Stimulated activated CD8-positive, alpha-beta memory T cell treated with anti-CD3 and anti-CD28 coated beads, Interleukin-7, amount 100 ng/mL, for 48 hours (primary cell): ENCODE results near the gene FOXN1.
A peak's percentile ranks its signal among the peaks of the same experiment; 100 is the strongest.

Experiments
- DNase-seq, 2 donors: peaks; one replicate each; pipeline ENCODE4 v3.0.0-alpha.2; 2020; ENCODE audit warnings: low read depth in 1 of 2; ENCODE audit errors: extremely low read depth in 1 of 2

The FOXN1 gene

DNA sequence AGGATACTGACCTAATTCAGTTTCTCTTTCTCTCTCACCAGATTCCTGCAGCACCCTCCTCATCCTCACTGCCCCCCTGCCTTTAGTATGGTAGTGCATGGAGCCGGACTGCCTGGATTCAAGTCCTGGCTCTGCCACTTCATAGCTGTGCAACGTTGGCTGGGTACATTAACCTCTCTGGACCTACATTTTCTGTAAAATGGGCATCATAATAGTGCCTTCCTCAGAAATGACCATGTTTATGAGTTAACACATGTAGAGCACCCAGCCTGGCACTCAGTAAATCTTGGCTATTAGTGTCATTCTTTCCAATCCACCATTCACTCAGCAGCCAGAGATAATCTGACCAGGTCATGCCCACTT lies 39.0 kb downstream of the FOXN1 start:
- no peak for DNase-seq

- no peak for DNase-seq
Measured at GRCh38 chr17:28545787-28546415, 39.8 kb downstream of the FOXN1 start.

DNA sequence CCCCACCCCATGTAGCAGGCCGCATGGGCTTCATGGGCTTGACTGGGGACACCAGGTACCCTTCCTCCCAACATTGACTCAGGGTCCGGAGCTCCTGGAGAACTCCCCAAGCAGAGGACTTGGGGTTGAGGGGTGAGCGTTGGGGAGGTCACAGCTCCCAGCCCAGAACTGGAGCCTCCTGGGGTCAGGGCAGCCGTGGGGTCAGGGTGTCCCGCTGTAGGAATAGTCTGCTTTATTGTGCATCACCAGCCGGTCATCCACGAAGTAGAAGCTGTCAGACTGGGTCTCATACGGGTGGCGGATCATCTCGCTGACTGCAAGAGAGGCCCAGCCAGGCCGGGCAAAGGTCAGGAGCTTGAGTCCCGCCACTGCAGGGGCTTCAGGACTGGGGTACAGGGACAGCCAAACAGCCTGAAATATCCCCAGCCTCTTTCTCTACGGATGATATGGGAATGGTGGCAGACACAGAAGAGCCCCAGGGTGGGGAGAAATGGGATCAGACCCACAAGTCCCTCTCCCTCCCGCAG lies 41.0 kb downstream of the FOXN1 start:
- DNase-seq, result no peak

GRCh38 chr17:28547623-28548416 lies 41.7 kb downstream of the FOXN1 start:
- peak; percentile 39 to 67 for DNase-seq

GRCh38 chr17:28548417-28549130 lies 42.4 kb downstream of the FOXN1 start:
- no peak for DNase-seq

- peak in 1 of 2 donors; percentile 26 for DNase-seq
Measured at GRCh38 chr17:28549236-28550132, 43.3 kb downstream of the FOXN1 start.

DNA sequence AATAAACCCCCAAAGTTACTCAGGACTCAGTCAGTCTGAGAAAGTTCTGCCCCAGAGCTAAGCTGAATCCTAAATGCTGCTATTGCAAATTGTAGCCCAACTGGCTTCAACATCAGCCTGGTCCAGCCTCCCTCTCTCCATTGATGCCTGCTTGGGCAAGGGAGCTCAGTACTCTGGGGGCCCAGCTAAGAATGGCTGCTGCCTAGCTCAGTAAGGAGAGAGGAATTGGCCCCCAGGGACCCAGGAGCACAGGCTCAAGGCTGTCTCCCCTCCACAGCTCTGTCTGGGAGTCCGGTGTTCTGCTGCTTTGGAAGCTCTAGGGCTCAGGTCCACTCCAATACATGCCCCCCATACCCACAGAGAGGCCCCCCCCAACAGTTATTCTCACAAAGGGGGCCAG lies 44.7 kb downstream of the FOXN1 start:
- DNase-seq, result no peak

DNA sequence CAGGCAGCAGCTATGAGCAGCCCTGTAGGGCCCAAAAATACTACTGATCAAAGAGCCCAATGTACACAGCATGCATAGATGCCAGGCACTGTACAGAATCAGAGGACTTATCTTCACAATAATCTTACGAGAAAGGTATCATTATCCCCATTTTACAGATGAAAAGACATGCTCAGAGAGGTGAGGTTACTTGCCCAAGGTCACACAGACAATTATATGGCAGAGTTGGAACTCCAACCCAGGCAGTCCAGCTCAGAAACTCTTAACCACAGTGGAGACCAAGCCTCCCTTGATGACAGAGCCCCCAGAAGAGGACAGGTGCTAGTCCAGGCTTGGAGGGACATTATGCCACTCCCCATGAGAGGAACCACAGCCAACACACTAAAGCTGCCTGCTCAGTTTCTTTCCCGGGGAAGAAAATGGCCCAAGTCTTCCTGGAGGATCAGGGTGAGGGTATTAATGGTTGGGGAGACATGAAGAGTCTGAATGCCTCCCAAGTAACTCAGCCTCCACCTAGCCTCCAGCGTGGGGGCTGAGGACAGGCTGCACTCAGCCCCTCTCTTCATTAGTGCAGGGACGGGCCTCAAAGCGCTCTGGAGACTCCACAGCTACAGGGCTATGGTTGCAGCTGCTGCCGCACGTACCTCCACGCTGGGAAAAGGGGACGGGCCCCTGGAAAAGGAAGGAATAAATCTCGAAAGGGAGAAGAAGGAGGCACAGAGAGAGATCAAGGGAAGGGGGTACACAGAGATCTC lies 45.5 kb downstream of the FOXN1 start:
- DNase-seq, result no peak

DNA sequence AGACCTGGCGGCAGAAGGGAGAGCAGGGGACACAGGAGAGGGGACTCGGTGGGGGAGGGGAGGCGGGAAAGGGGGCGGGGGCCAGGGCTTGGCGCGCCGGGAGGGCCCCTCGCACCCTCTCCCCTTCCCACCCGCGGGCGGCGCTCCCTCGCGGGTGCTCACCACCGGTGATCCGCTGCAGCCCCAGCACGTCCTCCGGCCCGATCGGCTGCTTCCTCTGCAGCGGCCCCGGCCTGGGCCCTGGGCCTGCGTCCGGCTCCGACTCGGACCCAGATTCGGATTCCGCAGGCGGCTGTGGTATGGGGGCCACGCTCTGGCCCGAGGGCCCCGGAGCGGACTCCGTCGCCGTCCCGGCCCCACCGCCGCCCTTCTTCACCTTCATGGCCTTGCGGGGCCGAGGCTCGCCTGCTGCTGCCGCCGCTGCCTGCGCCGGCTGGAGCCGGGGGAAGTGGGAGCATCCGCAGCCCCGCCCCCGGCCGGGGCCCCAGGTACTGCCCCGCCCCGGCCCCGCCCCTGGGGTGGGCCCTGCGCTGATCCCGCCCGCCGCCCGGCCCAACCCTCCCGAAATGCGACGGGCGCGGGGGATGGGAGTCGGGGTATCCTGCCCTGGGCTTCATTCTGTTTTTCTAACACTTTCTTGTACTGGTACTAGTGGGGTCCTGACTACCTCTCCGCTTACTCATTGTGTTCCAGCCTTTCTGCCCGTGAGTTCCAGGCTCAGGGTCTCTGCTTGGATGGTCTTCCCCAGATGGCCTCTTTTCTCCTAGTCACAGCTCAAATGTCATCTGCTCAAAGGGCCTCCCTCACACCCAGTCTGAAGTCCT lies 46.2 kb downstream of the FOXN1 start, which contains the start of gene UNC119:
UNC119 (minus strand) TSS at position 449 of the 824 bp plus-strand sequence; CDS start at position 382, 67 bp downstream.
- DNase-seq, result peak; percentile 49 to 52

DNA sequence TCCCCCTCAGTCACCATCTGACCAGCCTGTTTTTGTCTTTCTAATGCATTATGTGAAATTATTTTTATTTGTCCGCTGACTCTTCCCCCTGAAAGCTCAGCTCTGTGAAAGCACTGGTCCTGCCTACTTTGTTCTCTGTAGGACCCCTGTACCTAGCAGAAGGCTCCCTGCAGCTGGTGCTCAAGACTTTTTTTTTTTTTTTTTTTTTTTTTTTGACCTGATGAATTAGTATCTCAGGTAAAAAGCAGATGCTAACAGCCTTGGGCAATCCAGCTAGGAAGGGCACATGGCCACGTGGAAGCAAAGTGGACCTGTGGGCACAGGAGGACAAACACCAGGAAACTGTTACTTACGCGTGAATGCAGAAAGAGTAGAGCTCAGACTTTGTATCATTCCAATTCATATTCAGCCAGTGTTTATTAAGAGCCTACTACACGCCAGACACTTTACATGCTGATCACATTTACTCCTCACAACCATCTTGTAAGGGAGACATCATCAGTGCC lies 46.9 kb downstream of the FOXN1 start:
- DNase-seq, result no peak

DNA sequence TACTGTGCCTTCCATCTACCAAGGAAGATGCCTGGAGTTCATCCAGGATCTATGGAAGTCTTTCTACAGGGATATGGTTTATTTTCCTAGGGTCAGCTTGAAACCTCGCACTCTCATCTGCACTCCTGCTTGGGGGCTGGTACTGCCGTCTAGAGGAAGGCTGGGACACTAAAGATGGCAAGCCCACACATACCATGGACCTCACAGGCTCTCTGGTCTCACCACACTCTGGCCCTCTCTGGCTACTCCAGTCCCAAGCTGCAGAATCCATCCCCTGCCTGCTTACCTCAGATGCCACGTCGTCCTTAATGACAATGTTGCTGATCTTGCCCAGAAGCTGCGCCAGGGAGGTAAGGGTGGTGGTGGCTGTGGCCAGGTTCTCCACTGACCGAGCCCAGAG lies 48.4 kb downstream of the FOXN1 start:
- no peak for DNase-seq

- DNase-seq, result no peak
Measured at GRCh38 chr17:28555022-28555421, 48.9 kb downstream of the FOXN1 start.

- no peak for DNase-seq
Measured at GRCh38 chr17:28563475-28563874, 57.3 kb downstream of the FOXN1 start.

DNA sequence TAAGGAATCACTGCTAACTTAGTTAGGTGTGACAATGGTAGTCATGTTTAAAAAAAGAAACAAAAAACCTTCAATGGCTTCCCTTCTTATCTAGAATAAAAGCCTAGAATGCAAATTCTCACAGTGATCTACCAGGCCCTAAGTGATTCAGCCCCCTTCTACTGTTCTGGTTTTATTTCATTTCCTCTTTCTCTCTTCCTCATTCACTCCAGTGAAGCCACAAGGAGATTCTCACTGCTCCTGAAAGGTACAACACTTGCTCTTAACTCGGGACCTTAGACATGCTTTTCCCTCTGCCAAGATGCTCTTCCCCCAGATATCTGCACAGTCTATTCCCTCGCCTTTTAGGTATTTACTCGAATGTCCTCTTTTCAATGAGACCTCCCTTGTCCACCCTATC lies 61.5 kb downstream of the FOXN1 start:
- no peak for DNase-seq

DNA sequence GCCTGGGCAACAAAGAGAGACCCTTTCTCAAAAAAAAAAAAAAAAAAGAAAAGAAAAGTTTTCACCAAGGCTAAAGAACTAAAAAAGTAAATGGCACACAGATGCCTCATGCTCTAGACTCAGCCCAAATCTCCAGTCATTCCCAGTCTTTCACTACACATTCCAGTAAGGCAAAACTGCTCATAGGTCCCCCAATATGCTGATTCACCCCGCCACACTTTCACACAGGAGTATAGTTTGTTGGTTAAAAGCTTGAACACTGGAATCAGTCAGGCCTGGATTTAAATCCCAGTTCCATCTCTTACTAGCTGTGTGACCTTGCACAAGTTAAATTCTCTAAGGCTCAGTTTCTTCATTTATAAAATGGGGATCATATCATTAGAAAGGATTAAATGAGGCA lies 63.3 kb downstream of the FOXN1 start:
- no peak for DNase-seq

- no peak for DNase-seq
Measured at GRCh38 chr17:28570716-28571360, 64.7 kb downstream of the FOXN1 start.

- peak; percentile 89 to 93 for DNase-seq
Measured at GRCh38 chr17:28571361-28572122, 65.4 kb downstream of the FOXN1 start, which contains the start of gene PIGS. PIGS (minus strand) TSS chr17:28571524; CDS start chr17:28571496, 28 bp downstream.
